Cardiac muscle cell (in vitro differentiated cells and primary cell): ENCODE results near the gene FRY. TPM values are rescaled to one million over a fixed set of nuclear protein-coding genes. Genes with fewer than 3 reads are reported as not detected.

Experiments
- DNase-seq, 2 donors: peaks; one replicate each; pipeline versions ENCODE4 v3.0.0 to v3.0.0-alpha.2; 2010 to 2017; ENCODE audit warnings: low read depth in 1 of 2, low spot score in 1 of 2
- H3K27ac ChIP-seq: fragments of 200-600 bp; sonication (generic); 2 replicates; pipeline ENCODE4 v1.5.1; 2016
- H3K27me3 ChIP-seq: fragments of 200-600 bp; sonication (generic); 2 replicates; pipeline ENCODE4 v1.6.0; 2016; ENCODE audit warnings: control low read depth
- H3K36me3 ChIP-seq: fragments of 200-600 bp; sonication (generic); 2 replicates; pipeline ENCODE4 v1.5.1; 2016; ENCODE audit warnings: control low read depth
- H3K4me1 ChIP-seq: fragments of 200-600 bp; sonication (generic); 2 replicates; pipeline ENCODE4 v1.8.1; 2017; ENCODE audit warnings: low read depth, mild to moderate bottlenecking, mixed run types
- H3K4me3 ChIP-seq: fragments of 200-600 bp; sonication (generic); 2 replicates; pipeline ENCODE4 v1.5.1; 2016; ENCODE audit warnings: mild to moderate bottlenecking
- H3K9me3 ChIP-seq: fragments of 200-600 bp; sonication (generic); 2 replicates; pipeline ENCODE4 v1.5.1; 2017; ENCODE audit warnings: low read depth, mild to moderate bottlenecking, control low read depth
- CTCF ChIP-seq: IDR thresholded peaks from 2 replicates; pipeline ENCODE4 v1.5.1; 2012; ENCODE audit warnings: low read depth, mild to moderate bottlenecking, low read length
- polyA plus RNA-seq: library from polyadenylated mRNA; unstranded; fragments of >200 nt; fragmentation: Nextera tagmentation; extraction: Ambion mirVana; gene quantifications from 2 replicates; pipeline ENCODE4 v1.2.1, GENCODE V29; 2016
- total RNA-seq: library from RNA; depleted of rRNA; stranded (reverse); fragments of >200 nt; gene quantifications from 2 replicates; pipeline ENCODE4 v1.2.3, GENCODE V29; 2016

Gene FRY
- total and polyA plus RNA-seq, 2 experiments from 2014 or later: 2.4 to 13.2 TPM

DNA sequence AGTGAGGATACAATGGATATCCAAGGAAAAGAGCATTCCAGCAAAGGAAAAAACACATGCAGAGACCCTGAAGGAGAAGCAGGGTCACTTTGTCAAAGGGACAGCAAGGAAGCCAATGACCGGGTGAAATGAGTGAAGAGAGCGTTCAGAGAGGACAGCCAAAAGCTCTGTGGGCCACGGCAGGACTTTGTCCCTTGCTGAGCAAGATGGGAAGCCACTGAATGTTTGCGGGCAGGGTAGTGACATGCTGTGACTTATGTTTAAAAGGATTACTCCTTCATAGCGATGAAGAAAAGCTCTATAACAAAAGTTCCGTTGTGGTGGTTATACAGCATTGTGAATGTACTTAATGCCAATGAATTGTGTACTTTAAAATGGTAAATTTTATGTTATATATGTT is 267.1 kb downstream of the FRY start:
- Histone ChIP-seq H3K36me3 (no peaks in the 10 kb centered on the region), H3K27me3 (peaks cover 4% of the 10 kb centered on the region), H3K9me3 (no peaks in the 10 kb centered on the region), H3K27ac (no peak overlapping the region), H3K4me3 (no peak overlapping the region), H3K4me1 (no peaks in the 10 kb centered on the region)
- DNase-seq: no peak
- no peak for TF ChIP-seq CTCF

GRCh38 chr13:32299893-32300292 is 268.3 kb downstream of the FRY start:
- no peak overlapping the region for H3K4me3 ChIP-seq
- DNase-seq: no peak
- no peaks in the 10 kb centered on the region for H3K36me3 ChIP-seq
- TF ChIP-seq CTCF: no peak
- peaks cover 4% of the 10 kb centered on the region for H3K27me3 ChIP-seq
- H3K27ac ChIP-seq: no peak overlapping the region
- no peaks in the 10 kb centered on the region for H3K9me3 ChIP-seq
- no peaks in the 10 kb centered on the region for H3K4me1 ChIP-seq

- H3K27me3 ChIP-seq: peaks cover 4% of the 10 kb centered on the region
- no peaks in the 10 kb centered on the region for H3K36me3 ChIP-seq
- TF ChIP-seq CTCF: no peak
- H3K4me3 ChIP-seq: no peak overlapping the region
- no peaks in the 10 kb centered on the region for H3K4me1 ChIP-seq
- no peaks in the 10 kb centered on the region for H3K9me3 ChIP-seq
- no peak for DNase-seq
- H3K27ac ChIP-seq: no peak overlapping the region
These were observed 268.8 kb downstream of the FRY start for GRCh38 chr13:32300406-32300805.

DNA sequence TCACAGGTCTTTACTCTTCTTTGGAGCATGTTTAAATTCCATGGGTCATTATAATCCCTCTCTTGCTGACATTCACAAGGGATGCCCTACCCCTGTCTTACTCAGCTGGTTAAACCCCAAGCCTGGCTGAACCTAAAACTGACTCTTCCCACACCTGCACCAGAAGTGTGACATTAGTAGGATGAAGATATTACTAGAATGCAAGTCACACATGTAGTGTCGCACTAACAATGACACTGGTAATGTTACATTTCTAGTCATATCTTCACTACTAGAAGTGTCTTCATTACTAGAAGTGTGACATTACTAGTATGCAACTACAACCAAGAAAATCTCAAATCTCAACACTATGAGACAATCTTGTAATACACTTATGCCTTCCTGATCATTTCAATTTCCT is 269.3 kb downstream of the FRY start:
- H3K4me3 ChIP-seq: no peak overlapping the region
- H3K27me3 ChIP-seq: peaks cover 4% of the 10 kb centered on the region
- no peak for TF ChIP-seq CTCF
- H3K9me3 ChIP-seq: no peaks in the 10 kb centered on the region
- no peaks in the 10 kb centered on the region for H3K4me1 ChIP-seq
- H3K36me3 ChIP-seq: no peaks in the 10 kb centered on the region
- no peak overlapping the region for H3K27ac ChIP-seq
- DNase-seq: no peak

DNA sequence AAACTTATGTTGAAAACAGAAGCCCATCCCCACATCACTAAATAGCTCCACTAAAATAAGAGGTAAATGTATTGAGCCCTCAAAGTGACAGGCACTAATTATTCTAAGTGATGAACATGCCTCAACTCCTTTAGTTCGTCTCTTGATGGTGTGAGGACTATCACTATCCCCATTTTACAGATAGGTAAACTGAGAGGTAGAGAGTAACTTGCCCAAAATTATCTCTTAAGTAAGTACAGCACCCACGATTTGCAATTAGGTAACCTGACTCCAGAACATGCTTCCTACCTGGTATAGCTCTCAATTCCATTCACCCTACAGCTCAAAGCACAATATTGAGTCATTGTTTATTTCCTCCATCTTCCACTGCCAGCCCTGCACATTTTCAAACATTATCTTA is 270.9 kb downstream of the FRY start:
- H3K9me3 ChIP-seq: no peaks in the 10 kb centered on the region
- H3K4me3 ChIP-seq: no peak overlapping the region
- no peaks in the 10 kb centered on the region for H3K4me1 ChIP-seq

More for the DNA sequence above, 270.9 kb downstream of the FRY start:
- H3K36me3 ChIP-seq: no peaks in the 10 kb centered on the region
- no peak overlapping the region for H3K27ac ChIP-seq
- DNase-seq: no peak
- TF ChIP-seq CTCF: no peak
- H3K27me3 ChIP-seq: peaks cover 4% of the 10 kb centered on the region
